CD4-positive, alpha-beta T cell treated with Interleukin-1 beta for 1 hour (primary cell): ENCODE measurements around the gene URGCP.
"Not testable (repeated sequence)": the region's sequence is repeated elsewhere in the genome, so short reads cannot be mapped to it uniquely, and the experiment has no call there.

ENCODE experiments used
- DNase-seq, 2 donors: peaks; one replicate each; pipeline ENCODE4 v3.0.0-alpha.2; 2020 to 2022

Gene URGCP

DNA sequence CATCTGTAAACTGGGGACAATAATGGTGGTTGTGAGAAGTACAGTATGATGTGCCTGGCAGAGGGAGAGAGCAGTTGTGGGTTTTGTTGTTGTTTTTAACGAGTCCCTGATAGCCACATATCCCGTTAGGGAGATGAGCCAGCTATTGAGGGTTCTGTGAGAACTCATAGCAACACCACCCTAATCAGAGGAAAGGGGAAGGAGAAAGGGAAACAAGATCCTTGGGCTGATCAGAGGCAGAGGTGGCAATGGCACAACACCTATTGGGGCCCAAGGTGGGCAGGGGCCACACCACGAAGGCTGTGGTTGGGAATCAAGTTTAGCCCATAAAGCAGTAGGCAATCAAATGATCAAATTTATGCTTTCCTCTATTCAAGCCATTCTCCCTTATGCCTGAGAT, 35.3 kb downstream of the URGCP start:
- no peak for DNase-seq

DNA sequence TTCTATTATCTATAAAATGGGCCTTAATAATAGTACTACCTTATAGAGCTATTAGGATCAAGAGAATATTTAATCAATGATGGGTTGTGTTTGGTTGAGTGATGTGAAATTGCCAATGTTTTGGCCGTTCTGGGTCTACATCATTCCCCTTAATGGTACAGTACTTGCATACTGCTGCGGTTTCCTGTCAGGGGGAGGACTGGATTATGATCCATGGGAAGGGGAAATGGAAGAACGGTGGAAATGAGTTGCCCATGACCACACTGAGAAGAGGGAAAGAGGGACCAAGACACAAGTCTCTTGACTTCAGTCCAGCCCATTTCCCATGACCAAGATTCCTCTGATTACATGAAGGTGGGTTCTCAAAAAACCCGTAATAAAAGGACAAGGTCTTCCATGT, 36.1 kb downstream of the URGCP start:
- DNase-seq: no peak

DNA sequence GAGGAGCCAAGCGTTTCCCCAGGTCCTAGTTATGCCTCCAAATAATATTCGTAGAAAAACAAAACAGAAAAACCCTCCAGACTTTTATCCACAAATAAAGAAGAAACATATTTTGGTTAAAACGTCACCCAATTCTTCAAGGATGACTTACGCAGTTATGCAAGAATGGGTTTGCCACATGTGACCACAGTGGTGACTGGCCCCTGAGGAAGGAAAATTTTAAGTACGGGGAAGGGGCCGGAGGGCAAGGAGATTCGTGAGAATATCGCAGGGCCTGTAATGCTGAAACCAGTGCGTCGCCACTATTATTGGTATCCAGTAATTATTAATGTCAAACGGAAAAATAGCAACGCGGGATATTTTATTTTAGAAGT, 36.5 kb downstream of the URGCP start:
- peak in 1 of 2 donors; percentile 65 for DNase-seq

DNA sequence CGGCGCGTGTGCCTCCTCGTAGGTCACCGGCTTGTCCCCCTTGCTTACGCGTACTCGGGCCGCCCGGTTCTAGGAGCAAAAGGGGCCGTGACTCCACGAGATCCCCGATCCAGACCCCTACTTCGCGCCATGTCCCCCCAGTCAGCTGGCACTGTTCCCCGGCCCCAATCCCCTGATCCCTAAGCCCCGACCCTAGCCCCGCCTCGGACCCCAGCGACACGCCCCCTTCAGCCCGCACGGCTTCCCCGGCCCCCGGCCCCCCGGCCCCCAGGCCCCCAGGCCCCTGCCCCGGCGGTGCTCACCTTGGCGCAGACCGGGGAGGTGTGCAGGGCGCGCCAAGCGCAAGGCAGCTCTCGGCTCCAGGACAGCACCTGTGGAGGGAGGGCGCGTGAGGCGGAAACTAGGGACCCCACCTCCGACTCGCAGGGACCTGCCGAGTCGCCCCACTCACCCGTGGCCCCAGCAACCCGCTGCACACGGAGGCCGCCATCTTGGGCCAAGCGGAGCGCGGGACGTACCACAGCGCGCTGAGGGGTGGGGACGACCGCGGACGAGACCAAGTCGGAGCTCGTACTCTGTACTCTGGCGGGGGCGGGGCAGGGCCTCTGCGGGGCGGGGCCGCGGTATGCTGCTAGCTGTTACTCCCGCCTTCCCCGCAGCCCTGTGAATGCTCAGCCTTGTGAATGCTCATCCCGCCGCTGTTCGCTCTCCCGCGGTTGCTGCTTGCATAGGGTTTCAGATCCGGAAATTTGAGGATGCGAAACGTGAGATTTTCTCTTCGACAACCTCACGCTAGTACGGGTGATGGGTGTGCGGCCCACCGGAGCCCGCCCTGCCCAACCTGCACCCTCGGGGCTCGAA, 37.2 kb downstream of the URGCP start, which contains the start of gene MRPS24:
MRPS24 (minus strand) TSS at position 512 of the 861 bp plus-strand sequence; CDS start at position 490, 22 bp downstream.
- peak; percentile 94 for DNase-seq

DNA sequence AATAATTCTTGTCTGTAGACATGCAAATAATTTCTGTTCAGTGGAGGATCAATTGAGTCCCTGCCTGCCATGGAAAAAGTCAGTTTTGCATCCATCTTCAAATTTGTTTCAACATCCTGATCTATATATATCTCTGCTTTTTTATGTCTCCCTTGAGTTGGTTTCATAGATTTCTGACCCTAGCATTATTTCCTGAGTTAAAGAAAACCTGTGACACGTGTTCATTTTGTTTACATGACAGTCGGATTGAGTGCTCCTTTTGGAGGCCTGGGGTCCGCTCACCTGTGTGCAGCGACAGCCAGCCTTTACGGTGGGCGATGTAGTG, 37.8 kb downstream of the URGCP start:
- peak in 1 of 2 donors; percentile 2 for DNase-seq

- no peak for DNase-seq
Observed at GRCh38 chr7:43868181-43868580, 38.2 kb downstream of the URGCP start.

GRCh38 chr7:43865277-43865676, 41.1 kb downstream of the URGCP start:
- no peak for DNase-seq

GRCh38 chr7:43864126-43864525, 42.3 kb downstream of the URGCP start:
- no peak for DNase-seq

DNA sequence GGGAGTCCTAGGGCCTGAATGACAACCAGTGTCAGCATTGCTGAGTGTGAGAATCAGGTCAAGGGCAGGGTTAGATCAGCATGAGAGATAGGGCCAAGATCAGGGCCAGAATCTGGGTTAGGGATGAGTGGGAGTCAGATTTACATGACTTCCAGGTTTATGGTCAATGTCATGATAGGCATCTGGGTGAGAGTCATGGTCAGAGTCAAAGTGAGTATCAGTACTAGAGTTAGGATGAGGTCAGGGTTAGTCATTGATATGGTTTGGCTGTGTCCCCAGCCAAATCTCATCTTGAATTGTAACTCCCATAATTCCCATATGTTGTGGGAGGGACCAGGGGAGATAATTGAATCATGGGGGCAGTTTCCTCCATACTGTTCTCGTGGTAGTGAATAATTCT, 49.4 kb downstream of the URGCP start:
- no peak for DNase-seq

GRCh38 chr7:43856316-43856715, 50.1 kb downstream of the URGCP start:
- DNase-seq: no peak

DNA sequence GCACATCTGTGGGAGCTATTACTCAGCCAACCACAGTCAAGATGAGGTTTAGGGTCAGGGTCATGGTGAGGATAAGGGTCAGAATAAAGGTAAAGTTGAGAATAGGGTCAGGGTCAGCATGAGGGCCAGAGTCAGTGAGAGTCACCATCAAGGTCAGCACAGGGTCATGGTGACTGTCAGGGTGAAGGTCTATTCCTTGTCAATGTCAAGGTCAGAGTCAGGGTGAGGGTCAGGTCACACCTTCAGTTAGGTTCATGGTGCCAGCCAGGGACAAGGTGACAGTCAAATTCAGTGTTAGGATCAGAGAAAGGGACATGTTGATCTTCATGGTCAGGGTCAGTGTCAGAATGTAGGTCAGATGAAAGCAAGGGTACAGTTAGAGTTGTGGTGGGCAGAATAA, 51.2 kb downstream of the URGCP start:
- DNase-seq: no peak

- DNase-seq: no peak
Observed at GRCh38 chr7:43851805-43852204, 54.6 kb downstream of the URGCP start.

- DNase-seq: no peak
Observed at GRCh38 chr7:43850348-43851116, 55.9 kb downstream of the URGCP start.

GRCh38 chr7:43849047-43849446, 57.3 kb downstream of the URGCP start:
- DNase-seq: no peak

DNA sequence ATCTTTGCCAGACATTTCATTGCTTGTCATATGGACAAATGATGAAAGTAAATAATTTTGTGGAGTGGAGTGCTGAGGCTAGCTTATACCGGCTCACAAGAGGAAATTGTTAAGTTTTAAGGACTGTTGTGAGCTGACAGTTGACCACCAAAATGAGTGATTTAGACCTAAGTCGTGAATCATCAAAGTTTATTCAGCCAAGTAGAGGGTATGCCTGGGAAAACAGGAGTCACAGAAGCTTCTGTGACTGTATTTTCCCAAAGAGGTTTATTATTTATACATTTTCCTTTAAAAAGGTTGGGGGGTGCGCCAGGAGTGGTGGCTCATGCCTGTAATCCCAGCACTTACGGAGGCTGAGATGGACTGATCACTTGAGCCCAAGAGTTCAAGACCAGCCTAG, 58.9 kb downstream of the URGCP start:
- DNase-seq: no peak

DNA sequence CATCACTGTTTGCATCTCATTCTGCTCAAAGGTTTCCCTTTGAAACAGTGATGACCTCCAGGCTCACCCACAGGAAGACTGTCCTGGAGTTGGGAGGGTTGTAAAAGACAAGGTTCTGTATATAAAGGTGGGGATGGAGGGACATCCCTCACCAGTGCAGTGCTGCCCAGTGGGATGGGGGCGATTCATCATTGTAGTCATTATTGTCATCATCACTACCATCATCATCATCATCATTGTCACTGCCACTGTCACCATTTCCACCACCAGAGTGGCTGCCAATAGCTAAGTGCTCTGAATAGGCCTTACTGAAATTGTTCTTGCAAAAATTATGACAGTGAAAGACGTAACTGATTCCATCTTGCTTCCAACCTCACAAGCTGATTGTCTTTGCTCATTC, 61.7 kb downstream of the URGCP start:
- DNase-seq: no peak

- DNase-seq: no peak
Observed at GRCh38 chr7:43844257-43844656, 62.1 kb downstream of the URGCP start.

GRCh38 chr7:43843296-43843695, 63.1 kb downstream of the URGCP start:
- no peak for DNase-seq

DNA sequence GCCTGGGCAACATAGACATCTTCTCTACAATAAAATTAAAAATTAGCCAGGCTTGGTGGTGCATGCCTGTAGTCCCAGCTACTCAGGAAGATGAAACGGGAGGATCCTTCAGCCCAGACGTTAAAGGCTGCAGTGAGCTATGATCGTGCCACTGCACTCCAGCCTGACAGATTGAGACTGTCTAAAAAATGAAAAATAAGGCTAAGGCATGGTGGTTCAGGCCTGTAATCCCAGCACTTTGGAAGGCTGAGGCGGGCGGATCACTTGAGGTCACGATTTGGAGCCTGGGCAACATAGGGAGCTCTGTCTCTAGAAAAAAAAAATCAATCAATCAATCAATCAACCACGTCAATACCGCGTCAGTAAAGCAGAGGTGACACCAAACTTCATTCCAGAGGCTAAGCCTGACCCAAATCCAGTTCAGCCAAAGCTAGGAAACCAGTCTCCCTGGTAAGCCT, 68.2 kb downstream of the URGCP start:
- no peak for DNase-seq

DNA sequence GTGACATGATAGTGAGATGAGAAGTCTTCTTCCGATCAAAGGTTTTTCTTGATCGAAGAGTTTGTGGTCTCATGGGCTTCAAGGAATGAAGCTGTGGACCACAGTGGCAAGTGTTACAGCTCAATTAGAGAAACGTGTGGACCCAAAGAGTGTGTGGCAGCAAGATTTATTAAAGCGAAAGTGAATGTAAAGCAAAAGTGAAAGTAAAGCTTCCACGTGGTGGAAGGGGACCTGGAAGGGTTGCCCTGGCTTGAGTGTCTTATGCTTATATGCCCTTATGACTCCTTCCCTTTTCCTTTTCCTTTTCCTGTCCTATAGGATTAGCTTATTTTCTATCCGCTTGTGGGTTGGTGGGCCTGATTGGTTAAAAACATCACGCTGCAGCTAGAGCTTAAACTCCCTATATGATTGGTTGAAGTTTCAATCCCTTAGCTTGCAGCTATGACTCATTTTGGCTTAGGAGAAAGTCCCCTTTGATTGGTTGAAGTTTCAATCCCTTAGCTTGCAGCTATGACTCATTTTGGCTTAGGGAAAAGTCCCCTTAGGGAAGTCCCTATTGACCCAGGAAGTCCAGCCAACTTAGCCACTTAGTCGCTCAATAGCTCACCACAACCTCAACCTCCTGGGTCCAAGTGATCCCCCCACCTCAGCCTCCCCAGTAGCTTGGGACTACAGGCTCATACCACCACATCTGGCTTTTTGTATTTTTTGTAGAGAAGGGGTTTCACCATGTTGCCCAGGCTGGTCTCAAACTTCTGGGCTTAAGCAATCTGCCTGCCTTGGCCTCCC, 71.7 kb downstream of the URGCP start:
- DNase-seq: peak; percentile 59 to 74

GRCh38 chr7:43830917-43831316, 75.5 kb downstream of the URGCP start:
- DNase-seq: not testable (repeated sequence)
